ENCODE results near the gene IDH1.
A peak's percentile ranks its signal among the peaks of the same experiment; 100 is the strongest.

Gene IDH1

GRCh38 chr2:208249296-208249695 is 5.6 kb downstream of the IDH1 start:
- H3K27ac ChIP-seq = peak overlapping the region; percentile 51
- TF ChIP-seq CTCF (conservative IDR thresholded peaks at IDR 0.05) = no peak

DNA sequence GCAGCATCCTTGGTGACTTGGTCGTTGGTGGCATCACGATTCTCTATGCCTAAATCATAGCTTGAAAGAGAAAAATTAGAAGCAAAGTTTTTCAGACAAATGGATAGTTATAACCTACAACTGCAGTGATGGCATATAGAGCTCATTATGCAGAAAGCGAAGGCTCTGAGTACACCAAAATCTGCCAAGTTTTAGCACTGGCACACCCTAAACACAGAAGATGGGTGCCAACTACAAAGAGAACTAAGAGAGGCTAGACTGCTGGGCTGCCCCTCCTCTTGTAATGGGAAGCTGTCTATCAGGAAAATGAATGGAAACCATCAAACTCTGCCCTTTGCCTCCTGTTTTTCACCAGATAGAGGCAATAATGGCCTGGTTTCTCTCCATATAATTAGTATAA is 6.3 kb downstream of the IDH1 start:
- no peak for TF ChIP-seq CTCF (conservative IDR thresholded peaks at IDR 0.05)
- H3K27ac ChIP-seq = peak overlapping the region; percentile 51; the same call in 1 of the 2 replicates

DNA sequence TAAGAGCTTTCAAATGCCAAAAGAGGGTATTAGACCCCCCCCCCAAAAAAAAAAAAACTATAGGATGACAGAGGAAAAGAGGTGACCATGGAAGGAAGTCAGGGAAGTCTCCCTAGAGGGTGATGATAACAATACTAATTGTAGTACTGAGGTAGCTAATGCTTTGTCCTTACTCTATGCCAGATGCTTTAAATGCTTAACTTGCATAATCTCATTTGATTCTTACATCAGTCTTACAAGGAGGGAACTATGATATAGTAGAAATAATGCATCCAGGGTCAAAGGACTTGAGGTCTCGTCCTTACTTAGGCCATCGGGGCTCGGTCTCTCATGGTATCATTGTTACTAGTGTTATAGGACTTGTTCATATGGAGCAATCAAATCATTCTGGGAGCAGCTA is 9.1 kb downstream of the IDH1 start:
- H3K27ac ChIP-seq = no peak overlapping the region
- no peak for TF ChIP-seq CTCF (conservative IDR thresholded peaks at IDR 0.05)

GRCh38 chr2:208244422-208244821 is 10.4 kb downstream of the IDH1 start:
- no peak overlapping the region for H3K27ac ChIP-seq
- no peak for TF ChIP-seq CTCF (conservative IDR thresholded peaks at IDR 0.05)

GRCh38 chr2:208240619-208241209 is 14.2 kb downstream of the IDH1 start:
- no peak for TF ChIP-seq CTCF (conservative IDR thresholded peaks at IDR 0.05)
- H3K27ac ChIP-seq = peak overlapping the region; percentile 35

- no peak for TF ChIP-seq CTCF (conservative IDR thresholded peaks at IDR 0.05)
- no peak overlapping the region for H3K27ac ChIP-seq
Observed at GRCh38 chr2:208239770-208240493, 14.9 kb downstream of the IDH1 start.

GRCh38 chr2:208235860-208236259 is 19.0 kb downstream of the IDH1 start:
- no peak for TF ChIP-seq CTCF (conservative IDR thresholded peaks at IDR 0.05)
- no peak overlapping the region for H3K27ac ChIP-seq
